Measurements from ENCODE around the gene TEX261. TPM values are rescaled to one million over a fixed set of nuclear protein-coding genes. Genes with fewer than 3 reads are reported as not detected.

Gene TEX261
- total RNA-seq, 1 donor from 2014 or later: 44.7 TPM

- H3K4me3 Mint-ChIP-seq (ENCODE audit: unreplicated experiment): no peak overlapping the region
- DNase-seq (ENCODE audit: low read depth): no peak
Observed at GRCh38 chr2:70939839-70940580, 54.7 kb downstream of the TEX261 start.

GRCh38 chr2:70939001-70939838 is 55.5 kb downstream of the TEX261 start:
- Histone ChIP-seq H3K9ac (ENCODE audit: low read length) (no peak overlapping the region), H2AFZ (ENCODE audit: low read depth, low read length) (no peak overlapping the region), H3K4me1 (ENCODE audit: insufficient read depth, low read length) (no peaks in the 10 kb centered on the region), H3K4me3 (ENCODE audit: insufficient read depth, low read depth, low read length) (no peak overlapping the region), H3K79me2 (ENCODE audit: insufficient read depth, low read length) (no peaks in the 10 kb centered on the region), H3K36me3 (ENCODE audit: insufficient read depth, low read length) (no peaks in the 10 kb centered on the region), H3K27ac (ENCODE audit: low read depth, low read length) (no peak overlapping the region), H3K27me3 (ENCODE audit: insufficient read depth, low read length) (peaks cover 14% of the 10 kb centered on the region), H4K20me1 (ENCODE audit: insufficient read depth, low read length) (no peaks in the 10 kb centered on the region), H3K9me3 (ENCODE audit: insufficient read depth, low read depth, low read length) (no peaks in the 10 kb centered on the region), H3K4me2 (ENCODE audit: low read length) (no peak overlapping the region)
- Mint-ChIP-seq H3K27me3 (ENCODE audit: low read depth, unreplicated experiment) (peaks cover 77% of the 10 kb centered on the region), H3K4me3 (ENCODE audit: unreplicated experiment) (no peak overlapping the region), H3K9me3 (ENCODE audit: unreplicated experiment) (no peaks in the 10 kb centered on the region), H3K4me1 (ENCODE audit: low read depth, unreplicated experiment) (peaks cover 16% of the 10 kb centered on the region), H3K27ac (ENCODE audit: unreplicated experiment) (no peak overlapping the region), H3K36me3 (ENCODE audit: low read depth, unreplicated experiment) (peaks cover 3% of the 10 kb centered on the region)
- no peak for TF ChIP-seq EZH2 (IDR thresholded peaks at IDR 0.05; ENCODE audit: insufficient read depth, low read length)
- TF ChIP-seq, protein P1, sequence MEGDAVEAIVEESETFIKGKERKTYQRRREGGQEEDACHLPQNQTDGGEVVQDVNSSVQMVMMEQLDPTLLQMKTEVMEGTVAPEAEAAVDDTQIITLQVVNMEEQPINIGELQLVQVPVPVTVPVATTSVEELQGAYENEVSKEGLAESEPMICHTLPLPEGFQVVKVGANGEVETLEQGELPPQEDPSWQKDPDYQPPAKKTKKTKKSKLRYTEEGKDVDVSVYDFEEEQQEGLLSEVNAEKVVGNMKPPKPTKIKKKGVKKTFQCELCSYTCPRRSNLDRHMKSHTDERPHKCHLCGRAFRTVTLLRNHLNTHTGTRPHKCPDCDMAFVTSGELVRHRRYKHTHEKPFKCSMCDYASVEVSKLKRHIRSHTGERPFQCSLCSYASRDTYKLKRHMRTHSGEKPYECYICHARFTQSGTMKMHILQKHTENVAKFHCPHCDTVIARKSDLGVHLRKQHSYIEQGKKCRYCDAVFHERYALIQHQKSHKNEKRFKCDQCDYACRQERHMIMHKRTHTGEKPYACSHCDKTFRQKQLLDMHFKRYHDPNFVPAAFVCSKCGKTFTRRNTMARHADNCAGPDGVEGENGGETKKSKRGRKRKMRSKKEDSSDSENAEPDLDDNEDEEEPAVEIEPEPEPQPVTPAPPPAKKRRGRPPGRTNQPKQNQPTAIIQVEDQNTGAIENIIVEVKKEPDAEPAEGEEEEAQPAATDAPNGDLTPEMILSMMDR (IDR thresholded peaks at IDR 0.05; ENCODE audit: insufficient read depth, low read depth, low read length): no peak
- DNase-seq (ENCODE audit: low read depth): no peak
- FAIRE-seq: no peak

More at GRCh38 chr2:70939839-70940580, 54.7 kb downstream of the TEX261 start:
- no peak for TF ChIP-seq EZH2 (IDR thresholded peaks at IDR 0.05; ENCODE audit: insufficient read depth, low read length)
- TF ChIP-seq, protein P1 (IDR thresholded peaks at IDR 0.05; ENCODE audit: insufficient read depth, low read depth, low read length): no peak
- Histone ChIP-seq H3K79me2 (ENCODE audit: insufficient read depth, low read length) (no peaks in the 10 kb centered on the region), H3K9ac (ENCODE audit: low read length) (no peak overlapping the region), H3K4me3 (ENCODE audit: insufficient read depth, low read depth, low read length) (no peak overlapping the region), H3K27ac (ENCODE audit: low read depth, low read length) (no peak overlapping the region), H2AFZ (ENCODE audit: low read depth, low read length) (no peak overlapping the region), H3K4me1 (ENCODE audit: insufficient read depth, low read length) (no peaks in the 10 kb centered on the region), H4K20me1 (ENCODE audit: insufficient read depth, low read length) (no peaks in the 10 kb centered on the region), H3K36me3 (ENCODE audit: insufficient read depth, low read length) (no peaks in the 10 kb centered on the region), H3K4me2 (ENCODE audit: low read length) (no peak overlapping the region), H3K27me3 (ENCODE audit: insufficient read depth, low read length) (peaks cover 13% of the 10 kb centered on the region), H3K9me3 (ENCODE audit: insufficient read depth, low read depth, low read length) (no peaks in the 10 kb centered on the region)
- Mint-ChIP-seq H3K4me1 (ENCODE audit: low read depth, unreplicated experiment) (peaks cover 17% of the 10 kb centered on the region), H3K9me3 (ENCODE audit: unreplicated experiment) (no peaks in the 10 kb centered on the region), H3K27ac (ENCODE audit: unreplicated experiment) (no peak overlapping the region), H3K36me3 (ENCODE audit: low read depth, unreplicated experiment) (peaks cover 3% of the 10 kb centered on the region), H3K27me3 (ENCODE audit: low read depth, unreplicated experiment) (peaks cover 72% of the 10 kb centered on the region)
- no peak for FAIRE-seq
